Ovary (tissue), 3 donors: ENCODE data around the gene NT5DC4.

ENCODE experiments used
- POLR2A ChIP-seq: fragments of 450-650 bp; IDR thresholded peaks from one replicate; pipeline ENCODE4 v1.6.1; 2017; ENCODE audit warnings: antibody characterized with exemption, mild to moderate bottlenecking, moderate library complexity
- TF ChIP-seq, protein P1 (sequence below), 3 donors: fragments of 450-650 bp in 2 of 3; fragments of 200-600 bp in 1 of 3; IDR thresholded peaks; one replicate each; pipeline versions ENCODE4 v1.5.1 to v1.8.0; 2016 to 2022; ENCODE audit warnings: antibody characterized with exemption in 3 of 3, mild to moderate bottlenecking in 1 of 3
- donor health status: DM: no; HTN: no; CAD: no.

DNA sequence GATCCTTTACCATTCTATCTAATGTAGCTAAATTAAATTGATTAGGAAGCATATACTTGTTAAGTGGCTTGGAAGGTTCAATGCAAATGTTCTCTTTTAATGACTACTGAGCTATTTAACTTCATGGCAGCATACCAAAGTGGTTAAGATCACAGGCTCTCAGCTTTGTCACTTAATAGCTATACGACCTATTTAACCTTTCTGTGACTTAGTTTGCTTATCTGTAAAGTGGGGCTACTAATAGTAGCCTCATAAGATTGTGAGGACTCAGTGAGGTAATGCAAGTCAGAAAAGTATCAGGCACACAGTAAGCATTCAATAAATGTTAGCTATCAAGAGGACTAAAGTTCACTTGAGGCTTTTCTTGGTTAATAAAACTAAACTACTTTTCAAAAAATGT lies 39.3 kb downstream of the NT5DC4 start:
- TF ChIP-seq, protein P1, sequence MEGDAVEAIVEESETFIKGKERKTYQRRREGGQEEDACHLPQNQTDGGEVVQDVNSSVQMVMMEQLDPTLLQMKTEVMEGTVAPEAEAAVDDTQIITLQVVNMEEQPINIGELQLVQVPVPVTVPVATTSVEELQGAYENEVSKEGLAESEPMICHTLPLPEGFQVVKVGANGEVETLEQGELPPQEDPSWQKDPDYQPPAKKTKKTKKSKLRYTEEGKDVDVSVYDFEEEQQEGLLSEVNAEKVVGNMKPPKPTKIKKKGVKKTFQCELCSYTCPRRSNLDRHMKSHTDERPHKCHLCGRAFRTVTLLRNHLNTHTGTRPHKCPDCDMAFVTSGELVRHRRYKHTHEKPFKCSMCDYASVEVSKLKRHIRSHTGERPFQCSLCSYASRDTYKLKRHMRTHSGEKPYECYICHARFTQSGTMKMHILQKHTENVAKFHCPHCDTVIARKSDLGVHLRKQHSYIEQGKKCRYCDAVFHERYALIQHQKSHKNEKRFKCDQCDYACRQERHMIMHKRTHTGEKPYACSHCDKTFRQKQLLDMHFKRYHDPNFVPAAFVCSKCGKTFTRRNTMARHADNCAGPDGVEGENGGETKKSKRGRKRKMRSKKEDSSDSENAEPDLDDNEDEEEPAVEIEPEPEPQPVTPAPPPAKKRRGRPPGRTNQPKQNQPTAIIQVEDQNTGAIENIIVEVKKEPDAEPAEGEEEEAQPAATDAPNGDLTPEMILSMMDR (IDR thresholded peaks at IDR 0.05), result no peak
- no peak for TF ChIP-seq POLR2A
